Left colon (tissue), 2 donors: ENCODE data around the gene CDS2. TPM values are rescaled to one million over a fixed set of nuclear protein-coding genes. Genes with fewer than 3 reads are reported as not detected.

Experiments used
- ATAC-seq: fragments of 200-7000 bp; cut with Tn5 transposase; one replicate; pipeline ENCODE4 v1.9.1; 2020; ENCODE audit warnings: mild to moderate bottlenecking, moderate library complexity
- DNase-seq, 2 donors: peaks; one replicate each; pipeline ENCODE4 v3.0.0-alpha.2; 2020
- intact Hi-C, 2 donors: fragments of 100-400 bp; cut with DNase I in 1 of 2; cut with micrococcal nuclease in 1 of 2; formaldehyde crosslinking; loops; one replicate each; pipeline versions ENCODE4 v1.11.2 to v1.14.0; 2022; cut with DNase I, micrococcal nuclease
- total RNA-seq, 2 donors: library from RNA; stranded (reverse); fragmentation: NEBNext Ultra II Directional; extraction: Animal tissue kit (Norgen Biotek cat#: 25700); gene quantifications; one replicate each; pipeline ENCODE4 v1.2.1, GENCODE V29; 2021
- donor health status: DM: no; HTN: no; CAD: no.
- donor health status: DM: yes; HTN: yes; CAD: no.

The CDS2 gene
- total RNA-seq, 2 donors from 2014 or later: 33.4 to 42.6 TPM

DNA sequence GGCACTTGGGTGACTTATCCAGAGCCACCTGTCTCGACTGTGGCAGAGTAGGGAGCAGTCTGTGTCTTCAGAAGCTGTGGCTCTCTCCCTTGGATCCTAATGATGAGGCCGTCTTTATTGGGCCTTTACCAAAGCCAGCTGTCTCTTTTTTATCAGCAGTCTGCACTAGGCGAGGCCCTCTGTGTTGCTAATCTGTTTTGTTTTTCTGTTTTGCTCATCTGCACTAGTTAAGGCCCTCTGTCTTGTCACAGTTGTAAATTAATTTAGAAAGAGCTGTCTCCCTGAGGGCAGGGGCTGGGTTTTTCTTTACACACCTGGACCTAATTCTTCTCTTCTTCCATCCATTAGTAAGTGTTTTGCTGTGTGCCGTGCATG lies 45.0 kb downstream of the CDS2 start:
- ATAC-seq (no peak), DNase-seq (no peak)
- intact Hi-C loops: no loop called here

DNA sequence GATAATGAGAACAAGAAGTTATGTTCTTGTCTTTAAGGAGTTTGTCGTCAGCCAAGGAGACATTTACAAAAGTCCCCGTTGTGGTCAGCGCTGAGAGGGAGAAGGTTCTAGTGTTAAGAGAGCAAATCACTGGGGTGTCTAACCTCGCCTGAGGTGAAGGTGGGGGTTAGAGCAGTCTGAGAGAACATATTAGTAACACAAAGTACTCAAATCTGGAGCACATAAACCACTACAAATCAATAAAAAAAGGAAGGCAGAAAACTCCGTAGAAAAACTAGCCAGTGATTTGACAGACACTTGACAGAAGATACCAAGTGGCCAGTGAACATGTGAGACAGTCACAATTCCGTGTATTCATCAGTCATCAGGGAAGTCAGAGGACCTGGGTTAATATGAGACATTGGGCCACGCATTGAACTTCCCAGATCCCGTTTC lies 45.4 kb downstream of the CDS2 start:
- ATAC-seq (no peak), DNase-seq (no peak)
- intact Hi-C loops: no loop called here

DNA sequence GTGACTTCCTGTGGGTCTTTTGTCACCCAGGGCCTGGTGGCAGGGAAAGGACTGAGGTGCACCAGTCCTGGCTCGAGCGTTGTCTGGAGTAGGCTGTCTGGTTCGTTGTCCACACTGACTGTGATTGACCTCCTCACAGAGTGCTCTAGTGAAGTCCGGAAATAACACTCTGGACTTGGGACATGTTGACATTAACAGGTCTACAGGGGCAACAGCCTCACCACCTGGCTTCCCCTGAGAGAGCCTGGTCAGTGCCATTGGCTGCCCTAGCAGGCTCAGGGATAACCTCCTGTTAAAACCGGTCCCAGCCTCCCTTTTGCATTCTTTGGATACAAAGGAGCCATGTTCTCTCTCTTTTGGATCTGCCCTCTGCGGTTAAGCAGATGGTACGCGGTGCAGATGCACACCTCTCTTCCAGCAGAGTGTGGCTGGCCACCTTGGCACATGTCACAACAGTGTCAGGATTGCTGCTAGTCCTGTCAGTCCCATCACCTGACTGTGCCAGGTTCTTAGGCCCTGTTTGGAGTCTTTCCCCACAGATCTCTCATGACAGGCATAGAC lies 46.2 kb downstream of the CDS2 start:
- DNase-seq (no peak), ATAC-seq (no peak)
- intact Hi-C loops: no loop called here

DNA sequence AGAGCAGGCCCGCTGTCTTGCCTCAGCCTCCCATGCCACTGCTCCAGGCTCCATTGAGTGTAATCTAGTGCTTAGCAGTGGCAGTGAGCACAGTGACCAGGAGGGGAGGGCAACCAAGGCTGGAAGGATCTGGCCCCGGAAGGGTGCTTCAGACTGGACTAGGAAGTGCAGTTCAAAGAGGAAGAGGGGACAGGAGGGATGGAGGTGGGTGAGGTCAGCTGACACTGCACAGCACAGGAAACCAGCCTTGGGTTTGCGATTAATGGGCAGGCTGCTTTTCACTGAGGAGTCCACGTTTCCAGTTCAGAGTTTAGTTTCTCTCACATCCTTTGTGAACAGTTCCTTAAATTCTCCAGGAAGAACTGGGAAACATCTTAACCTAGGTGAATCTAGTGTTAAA lies 46.9 kb downstream of the CDS2 start:
- intact Hi-C loops: no loop called here
- ATAC-seq: no peak

DNA sequence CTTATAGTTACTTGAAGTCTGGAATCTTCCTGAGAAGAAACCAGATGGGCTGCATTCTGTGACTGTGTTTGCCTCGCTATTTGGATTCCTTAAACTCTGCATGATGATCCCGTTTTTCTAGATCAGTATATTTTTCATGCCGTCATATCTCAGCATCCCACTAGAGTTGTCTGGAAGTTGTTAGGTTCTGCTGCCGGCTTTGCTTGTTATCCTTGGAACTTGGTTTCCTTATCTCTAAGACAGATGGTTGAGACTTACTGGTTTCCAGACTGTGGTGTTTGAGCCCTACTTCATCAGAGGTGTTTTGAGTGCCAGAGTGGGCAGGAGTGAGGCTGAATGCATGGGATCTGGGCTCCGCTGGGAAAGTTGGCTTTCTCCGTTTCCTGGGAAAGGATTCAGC lies 50.3 kb downstream of the CDS2 start:
- ATAC-seq (no peak), DNase-seq (no peak)
- intact Hi-C loops: no loop called here

More for the DNA sequence above, 46.9 kb downstream of the CDS2 start:
- DNase-seq: no peak

DNA sequence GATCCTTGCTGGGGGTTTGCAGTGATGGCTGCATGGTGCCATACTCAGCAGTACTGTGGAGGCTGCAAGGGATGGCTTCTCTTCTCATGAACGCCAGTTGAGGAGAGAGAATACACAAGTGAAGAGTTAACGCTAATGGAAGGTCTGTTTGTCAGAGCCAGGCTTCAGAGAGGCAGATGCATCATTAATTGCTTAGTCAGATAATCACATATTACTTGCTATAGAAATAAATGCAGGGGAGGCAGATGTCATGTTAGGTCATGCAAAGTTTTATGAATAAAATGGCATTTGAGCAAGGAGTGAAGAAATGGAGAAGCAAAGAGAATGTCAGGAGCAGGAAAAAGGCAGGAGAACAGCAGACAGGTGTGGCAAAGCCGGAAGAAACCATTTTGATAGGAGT lies 51.2 kb downstream of the CDS2 start:
- ATAC-seq: no peak
- intact Hi-C loops: no loop called here
- no peak for DNase-seq

DNA sequence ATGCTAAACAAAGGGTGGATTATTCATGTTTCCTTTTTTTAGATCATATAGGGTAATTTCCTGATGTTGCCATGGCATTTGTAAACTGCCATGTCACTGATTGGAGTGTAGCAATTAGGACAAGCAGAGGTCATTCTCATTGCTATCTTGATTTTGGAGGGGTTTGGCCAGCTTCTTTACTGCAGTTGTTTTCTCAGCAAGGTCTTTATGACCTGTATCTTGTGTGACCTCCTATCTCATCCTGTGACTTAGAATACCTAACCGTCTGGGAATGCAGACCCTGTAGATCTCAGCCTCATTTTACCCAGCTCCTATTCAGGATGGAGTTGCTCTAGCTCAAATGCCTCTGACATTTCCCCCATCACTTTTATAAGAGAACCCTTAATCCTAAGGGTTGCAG lies 53.6 kb downstream of the CDS2 start:
- ATAC-seq (no peak), DNase-seq (no peak)
- intact Hi-C loops: loop anchor here in 1 of 2 donors (10.0 kb wide), 1 partner anchor 46 kb away; no protein-coding TSS in a partner anchor

DNA sequence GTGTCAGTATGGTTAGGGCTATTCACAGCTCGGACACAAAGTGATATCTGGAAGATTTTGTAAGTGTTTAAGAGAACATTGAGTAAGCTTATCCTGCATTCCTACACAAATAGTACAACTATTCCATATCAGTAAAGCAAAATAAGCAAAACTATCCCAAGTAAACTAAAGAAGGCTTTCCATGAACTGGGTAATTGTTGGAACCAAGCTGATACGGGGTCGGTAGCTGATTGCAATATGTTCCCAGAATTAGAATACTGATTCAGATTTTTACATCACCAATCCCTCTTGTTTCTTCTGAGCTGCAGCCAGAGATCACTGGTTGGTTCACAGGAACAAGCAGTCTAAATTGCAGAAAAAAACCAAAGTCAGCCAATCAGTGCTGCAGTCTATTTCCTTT lies 54.1 kb downstream of the CDS2 start:
- DNase-seq (no peak), ATAC-seq (no peak)
- intact Hi-C loops: loop anchor here in 1 of 2 donors (10.0 kb wide), 1 partner anchor 46 kb away; no protein-coding TSS in a partner anchor

DNA sequence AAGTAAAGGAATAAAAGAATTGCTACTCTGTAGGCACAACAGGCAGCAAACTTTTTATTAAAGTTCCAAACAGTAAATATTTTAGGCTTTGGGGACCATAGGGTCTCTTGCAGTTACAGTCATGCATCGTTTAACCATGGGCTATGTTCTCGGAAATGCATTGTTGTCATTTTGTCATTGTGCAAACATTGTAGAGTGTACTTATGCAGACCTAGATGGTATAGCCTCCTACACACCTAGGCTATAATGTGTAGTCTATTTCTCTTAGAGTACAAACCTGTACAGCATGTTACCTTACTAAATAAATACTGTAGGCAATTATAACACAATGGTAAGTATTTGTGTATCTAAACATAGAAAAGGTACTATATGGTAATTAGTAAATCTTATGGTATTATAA lies 54.7 kb downstream of the CDS2 start:
- intact Hi-C loops: loop anchor here in 1 of 2 donors (10.0 kb wide), 1 partner anchor 47 kb away; no protein-coding TSS in a partner anchor
- DNase-seq (no peak), ATAC-seq (peak; percentile 85)

DNA sequence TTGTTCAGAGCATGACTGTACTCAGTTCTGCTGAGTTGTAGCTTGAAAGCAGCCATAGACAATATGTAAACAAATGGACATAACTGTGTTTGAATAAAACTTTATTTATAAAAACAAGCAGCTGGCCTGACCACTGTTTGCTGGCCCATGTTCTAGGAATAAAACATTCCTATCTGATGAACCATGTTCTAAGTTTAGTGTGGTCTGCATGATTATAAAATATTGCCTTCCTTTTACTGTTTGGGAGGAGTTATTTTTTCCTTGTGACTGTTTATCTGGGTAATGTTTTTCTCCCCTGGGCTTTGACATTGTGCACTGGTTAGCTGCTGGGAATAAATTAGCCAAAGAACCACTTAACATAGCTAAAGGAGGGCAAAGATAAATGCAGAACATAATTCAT lies 55.1 kb downstream of the CDS2 start:
- DNase-seq (no peak), ATAC-seq (peak; percentile 23)
- intact Hi-C loops: loop anchor here in 1 of 2 donors (10.0 kb wide), 1 partner anchor 47 kb away; no protein-coding TSS in a partner anchor

DNA sequence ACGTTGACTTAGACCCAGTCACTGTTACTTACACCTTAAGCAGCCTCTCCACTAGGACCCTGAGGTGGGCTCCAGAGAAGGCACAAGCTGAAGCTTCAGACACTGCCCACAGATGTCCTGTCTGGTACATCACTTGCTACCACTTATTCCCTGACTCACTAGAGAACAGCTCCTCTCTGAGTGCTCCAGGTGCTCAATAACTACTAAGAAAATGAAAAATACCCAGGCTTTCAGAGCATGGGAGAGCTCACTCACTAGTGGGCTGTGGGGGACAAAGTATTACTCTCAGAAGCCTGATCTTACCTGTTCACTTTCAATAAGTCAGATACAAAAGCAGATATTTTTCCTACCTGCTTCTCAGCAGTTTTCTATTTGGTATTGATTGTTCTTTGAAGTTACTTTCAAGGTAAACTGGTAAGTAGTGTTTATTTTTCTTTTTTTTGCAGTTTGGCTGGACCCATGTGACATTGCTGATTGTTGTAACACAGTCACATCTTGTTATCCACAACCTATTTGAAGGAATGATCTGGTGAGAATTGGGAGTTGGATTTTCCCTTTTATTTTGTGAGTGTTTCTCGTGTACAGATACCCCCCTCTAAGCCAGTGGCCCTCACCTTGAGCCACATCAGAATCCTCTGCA lies 55.9 kb downstream of the CDS2 start:
- ATAC-seq (no peak), DNase-seq (no peak)
- intact Hi-C loops: loop anchor here in 1 of 2 donors (10.0 kb wide), 1 partner anchor 48 kb away; no protein-coding TSS in a partner anchor

DNA sequence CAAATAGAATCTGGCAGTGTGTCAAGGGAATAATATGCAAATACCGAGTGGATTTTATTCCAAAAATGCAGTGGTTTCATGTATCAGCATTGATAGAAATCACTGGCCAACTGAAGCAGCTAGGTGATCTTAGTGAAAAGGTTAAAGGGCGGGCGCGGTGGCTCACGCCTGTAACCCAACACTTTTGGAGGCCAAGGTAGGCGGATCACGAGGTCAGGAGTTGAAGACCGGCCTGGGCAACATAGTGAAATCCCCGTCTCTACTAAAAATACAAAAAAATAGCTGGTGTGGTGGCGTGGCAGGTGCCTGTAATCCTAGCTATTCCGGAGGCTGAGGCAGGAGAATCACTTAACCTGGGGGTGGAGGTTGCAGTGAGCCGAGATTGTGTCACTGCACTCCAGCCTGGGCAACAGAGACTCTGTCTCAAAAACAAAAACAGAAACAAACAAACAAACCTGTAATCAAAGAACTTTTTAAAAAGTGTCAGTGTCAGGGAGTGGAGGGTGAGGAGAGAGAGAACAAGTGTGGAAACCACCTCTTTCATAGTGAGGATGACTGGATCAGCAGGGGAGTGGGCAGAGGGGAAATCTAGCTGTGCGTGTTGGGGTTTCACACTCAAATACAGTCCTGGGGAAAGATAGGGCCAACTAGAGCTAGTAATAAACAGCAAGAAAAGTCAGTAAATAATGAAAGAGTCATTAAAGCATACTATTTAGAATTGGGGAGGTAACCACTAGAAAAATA lies 57.1 kb downstream of the CDS2 start:
- DNase-seq (no peak), ATAC-seq (no peak)
- intact Hi-C loops: loop anchor here in 1 of 2 donors (10.0 kb wide), 1 partner anchor 49 kb away; no protein-coding TSS in a partner anchor

DNA sequence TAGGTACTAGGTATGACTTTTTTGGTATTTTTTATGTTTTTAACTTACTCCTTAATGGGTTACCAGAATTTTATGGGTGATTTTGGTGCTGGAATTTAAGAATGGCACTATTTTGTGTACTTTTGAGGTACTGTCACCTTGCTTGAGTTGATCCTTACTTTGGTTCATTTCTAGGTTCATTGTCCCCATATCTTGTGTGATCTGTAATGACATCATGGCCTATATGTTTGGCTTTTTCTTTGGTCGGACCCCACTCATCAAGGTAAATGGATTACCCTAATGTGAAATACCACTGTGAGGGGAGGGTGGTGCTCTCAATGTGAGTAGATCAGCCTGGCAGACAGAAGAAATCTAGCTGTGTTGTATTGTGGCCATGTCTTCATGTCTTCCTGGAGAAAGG lies 57.9 kb downstream of the CDS2 start:
- intact Hi-C loops: loop anchor here in 1 of 2 donors (10.0 kb wide), 1 partner anchor 50 kb away; no protein-coding TSS in a partner anchor
- ATAC-seq (no peak), DNase-seq (no peak)

DNA sequence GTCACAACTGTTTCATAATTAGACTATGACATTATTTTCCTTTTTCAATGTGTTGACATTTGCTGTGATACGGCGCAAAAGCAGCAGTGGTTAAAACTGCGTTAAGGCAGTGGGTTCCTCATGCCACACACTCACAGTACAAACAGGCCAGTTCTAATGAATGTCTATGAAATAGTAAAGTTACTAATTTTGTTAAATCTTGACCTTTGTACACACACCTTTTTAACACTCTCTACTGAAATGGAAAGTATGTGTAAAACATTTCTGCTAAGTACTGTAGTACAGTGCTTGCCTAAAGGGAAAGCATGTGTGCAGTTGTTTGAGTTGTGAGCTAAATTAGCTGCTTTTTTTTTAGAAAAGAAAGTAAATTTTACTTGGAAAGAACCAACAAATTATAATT lies 60.3 kb downstream of the CDS2 start:
- DNase-seq (no peak), ATAC-seq (no peak)
- intact Hi-C loops: loop anchor here in 1 of 2 donors (10.0 kb wide), 1 partner anchor 52 kb away; no protein-coding TSS in a partner anchor

DNA sequence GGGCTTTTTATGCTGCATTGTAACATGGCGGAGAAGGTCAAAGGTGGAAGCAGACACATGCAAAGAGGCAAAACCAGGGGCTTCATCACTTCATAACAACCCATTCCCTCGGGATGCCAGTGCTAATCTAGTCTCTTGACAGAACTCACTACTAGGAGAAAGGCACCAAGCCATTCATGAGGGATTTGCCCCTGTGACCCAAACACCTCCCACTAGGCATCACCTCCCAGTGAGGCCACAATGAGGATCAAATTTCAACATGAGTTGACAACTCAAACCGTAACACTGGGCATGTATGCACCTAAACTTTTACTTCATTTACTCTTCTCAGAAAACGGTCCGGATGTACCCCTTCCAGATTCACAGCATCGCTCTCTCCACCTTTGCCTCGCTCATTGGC lies 61.9 kb downstream of the CDS2 start:
- DNase-seq (no peak), ATAC-seq (no peak)
- intact Hi-C loops: loop anchor here in 1 of 2 donors (10.0 kb wide), 1 partner anchor 54 kb away; no protein-coding TSS in a partner anchor

DNA sequence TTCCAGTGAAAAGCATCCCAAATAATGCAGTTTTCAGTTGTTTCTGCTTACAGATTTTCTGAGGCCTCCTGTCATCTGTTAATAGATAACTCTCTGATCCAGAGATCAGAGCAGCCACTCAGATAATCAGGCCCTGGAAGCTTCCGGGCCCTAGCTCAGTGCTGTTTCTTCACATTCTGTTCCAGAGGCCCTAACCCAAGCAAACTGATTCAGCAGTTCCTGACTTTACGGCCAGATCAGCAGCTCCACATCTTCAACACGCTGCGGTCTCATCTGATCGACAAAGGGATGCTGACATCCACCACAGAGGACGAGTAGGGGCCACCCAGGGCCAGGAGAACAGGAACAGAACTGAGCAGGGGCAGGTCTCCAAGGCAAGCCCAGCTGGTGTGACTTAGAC lies 63.1 kb downstream of the CDS2 start:
- ATAC-seq (no peak), DNase-seq (no peak)
- intact Hi-C loops: loop anchor here (5.0 to 10.0 kb wide), 2 partner anchors 55 to 63 kb away; partner anchors contain the start of gene CDS2 (in 1 of the 2)

DNA sequence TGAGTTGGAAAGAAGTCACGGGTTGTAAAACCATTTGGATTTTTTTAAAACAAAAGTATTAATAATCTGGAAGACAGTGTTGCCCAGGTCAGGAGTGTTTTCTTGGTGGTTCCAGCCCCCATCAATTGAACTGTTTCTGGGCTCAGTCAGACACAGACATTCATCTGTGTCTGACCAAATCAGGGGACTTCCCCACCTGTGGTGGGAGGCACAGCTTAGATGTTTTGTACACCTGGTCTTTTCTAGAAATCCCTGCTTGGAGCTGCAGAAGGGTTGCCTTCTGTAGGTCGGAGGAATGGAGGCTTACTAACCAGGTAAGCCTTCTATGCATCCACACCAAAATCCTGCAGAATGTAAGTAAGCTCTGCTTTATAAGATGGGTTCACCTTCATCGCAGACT lies 63.6 kb downstream of the CDS2 start:
- intact Hi-C loops: loop anchor here in 1 of 2 donors (5.0 kb wide), 1 partner anchor 63 kb away; the partner anchor contains the start of gene CDS2
- DNase-seq (no peak), ATAC-seq (no peak)

DNA sequence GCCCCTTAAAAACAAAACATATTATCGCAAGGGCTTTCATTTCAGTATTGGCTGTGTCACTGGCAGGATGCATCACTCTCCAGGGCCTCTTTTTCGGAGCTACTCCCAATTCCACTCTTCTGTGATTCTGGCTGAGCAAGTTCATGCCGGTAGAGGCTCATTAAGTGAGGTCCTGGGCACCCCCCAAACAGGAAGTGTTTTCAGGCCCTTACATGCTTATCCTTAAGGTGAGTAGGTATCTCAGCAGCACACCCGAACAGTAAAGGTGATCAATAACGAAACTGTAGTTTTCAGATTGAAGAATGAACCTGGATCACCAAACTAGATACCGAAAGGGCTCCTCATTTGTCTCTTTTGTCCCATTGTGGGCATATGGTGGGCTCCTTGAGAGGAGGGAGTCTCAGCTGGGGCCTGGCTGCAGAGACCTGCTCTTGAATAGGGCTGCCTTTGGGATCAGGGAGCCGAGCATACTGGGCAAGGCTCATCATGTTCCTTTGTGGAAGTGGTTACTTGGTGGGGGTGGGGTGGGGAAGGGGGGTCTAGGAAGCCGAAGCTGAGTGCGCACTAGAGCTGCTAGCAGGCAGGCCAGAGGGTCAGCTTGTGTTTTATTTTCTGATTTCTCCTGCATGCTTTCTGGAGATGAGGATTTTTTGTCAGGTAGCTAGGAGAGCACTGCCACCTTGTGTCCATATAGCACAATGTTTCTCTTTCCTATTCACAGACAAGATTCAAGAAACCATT lies 65.2 kb downstream of the CDS2 start:
- intact Hi-C loops: loop anchor here in 1 of 2 donors (5.0 kb wide), 1 partner anchor 65 kb away; the partner anchor contains the start of gene CDS2
- DNase-seq (peak in 1 of 2 donors; percentile 27), ATAC-seq (peak; percentile 89)
